Mucosa of descending colon (tissue), 3 donors: ENCODE measurements around the gene WHRN. TPM values are rescaled to one million over a fixed set of nuclear protein-coding genes. Genes with fewer than 3 reads are reported as not detected.
A peak's percentile ranks its signal among the peaks of the same experiment; 100 is the strongest.

Experiments used
- ATAC-seq: fragments of 200-7000 bp; cut with Tn5 transposase; one replicate; pipeline ENCODE4 v1.9.1; 2020; ENCODE audit warnings: mild to moderate bottlenecking, moderate library complexity
- DNase-seq, 3 donors: peaks; one replicate each; pipeline ENCODE4 v3.0.0-alpha.2; 2020
- H3K36me3 ChIP-seq: fragments of 200-600 bp; one replicate; pipeline ENCODE4 v1.8.0; 2021; ENCODE audit warnings: low read depth, mild to moderate bottlenecking
- H3K4me1 ChIP-seq: fragments of 200-600 bp; one replicate; pipeline ENCODE4 v1.8.0; 2021; ENCODE audit warnings: low read depth, mild to moderate bottlenecking
- H3K4me3 ChIP-seq: fragments of 200-600 bp; one replicate; pipeline ENCODE4 v1.8.0; 2021; ENCODE audit warnings: mild to moderate bottlenecking
- H3K9me3 ChIP-seq: fragments of 200-600 bp; one replicate; pipeline ENCODE4 v1.8.0; 2021; ENCODE audit warnings: mild to moderate bottlenecking
- intact Hi-C, 2 donors: fragments of 100-400 bp; cut with DNase I in 1 of 2; cut with micrococcal nuclease in 1 of 2; formaldehyde crosslinking; loops; one replicate each; pipeline versions ENCODE4 v1.11.0 to v1.11.1; 2022; cut with DNase I, micrococcal nuclease
- total RNA-seq, 3 donors: library from RNA; stranded (reverse); fragmentation: NEBNext Ultra II Directional in 2 of 3; extraction: Animal tissue kit (Norgen Biotek cat#: 25700) in 2 of 3; gene quantifications; one replicate each; pipeline versions ENCODE4 v1.2.1 to v1.2.4, GENCODE V29; 2021 to 2023
- TF ChIP-seq, protein P1 (sequence below): fragments of 200-600 bp; IDR thresholded peaks from one replicate; pipeline ENCODE4 v1.8.0; 2022; ENCODE audit warnings: antibody characterized with exemption, mild to moderate bottlenecking
- donor health status: DM: no; HTN: no; CAD: no; lungs with moderate emphysema.
- donor health status: DM: no; HTN: no; CAD: no.
- donor health status: DM: no; HTN: yes; CAD: no.

Gene WHRN
- total RNA-seq, 3 donors from 2014 or later: 2.8 to 19.1 (median 4.7) TPM

DNA sequence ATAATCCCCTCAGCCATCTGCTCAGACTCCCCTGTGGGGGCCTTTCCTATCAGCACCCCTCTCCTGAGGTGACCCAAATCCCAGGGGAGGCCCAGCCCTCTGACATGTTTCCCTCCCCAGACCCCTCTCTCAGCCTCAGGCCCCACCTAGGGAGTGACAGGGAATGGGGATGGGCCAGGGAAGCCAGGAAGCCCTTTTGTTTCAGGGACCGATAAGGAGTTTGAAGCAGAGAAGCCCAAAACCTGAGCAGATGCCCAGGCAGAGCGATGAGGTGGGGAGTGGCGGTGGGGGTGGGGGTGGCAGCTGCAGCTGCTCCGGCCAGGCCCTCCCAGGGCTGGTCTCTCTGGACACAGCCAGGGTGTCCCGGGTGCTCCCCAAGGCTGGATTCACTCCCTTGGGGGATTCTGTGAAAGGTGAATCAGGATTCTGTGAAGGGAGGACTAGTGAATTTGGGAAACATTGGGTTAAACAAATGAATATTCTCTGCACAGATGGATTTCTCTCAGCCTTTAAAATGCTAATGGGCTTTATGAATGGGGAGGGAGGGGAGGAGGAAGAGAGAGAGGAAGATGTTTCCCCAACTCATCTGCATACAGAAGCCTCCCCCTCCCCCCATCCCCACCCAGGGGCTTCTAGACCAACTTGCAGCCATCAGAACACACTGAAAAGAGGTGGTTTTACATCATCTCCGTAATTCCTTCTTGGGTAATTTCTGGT lies 134.9 kb downstream of the WHRN start:
- intact Hi-C loops: no loop called here
- ATAC-seq (no peak), DNase-seq (no peak)
- H3K36me3 ChIP-seq: peaks cover 8% of the 10 kb centered on the region
- H3K4me3 ChIP-seq: no peak overlapping the region
- no peaks in the 10 kb centered on the region for H3K9me3 ChIP-seq
- peaks cover 29% of the 10 kb centered on the region for H3K4me1 ChIP-seq
- TF ChIP-seq, protein P1, sequence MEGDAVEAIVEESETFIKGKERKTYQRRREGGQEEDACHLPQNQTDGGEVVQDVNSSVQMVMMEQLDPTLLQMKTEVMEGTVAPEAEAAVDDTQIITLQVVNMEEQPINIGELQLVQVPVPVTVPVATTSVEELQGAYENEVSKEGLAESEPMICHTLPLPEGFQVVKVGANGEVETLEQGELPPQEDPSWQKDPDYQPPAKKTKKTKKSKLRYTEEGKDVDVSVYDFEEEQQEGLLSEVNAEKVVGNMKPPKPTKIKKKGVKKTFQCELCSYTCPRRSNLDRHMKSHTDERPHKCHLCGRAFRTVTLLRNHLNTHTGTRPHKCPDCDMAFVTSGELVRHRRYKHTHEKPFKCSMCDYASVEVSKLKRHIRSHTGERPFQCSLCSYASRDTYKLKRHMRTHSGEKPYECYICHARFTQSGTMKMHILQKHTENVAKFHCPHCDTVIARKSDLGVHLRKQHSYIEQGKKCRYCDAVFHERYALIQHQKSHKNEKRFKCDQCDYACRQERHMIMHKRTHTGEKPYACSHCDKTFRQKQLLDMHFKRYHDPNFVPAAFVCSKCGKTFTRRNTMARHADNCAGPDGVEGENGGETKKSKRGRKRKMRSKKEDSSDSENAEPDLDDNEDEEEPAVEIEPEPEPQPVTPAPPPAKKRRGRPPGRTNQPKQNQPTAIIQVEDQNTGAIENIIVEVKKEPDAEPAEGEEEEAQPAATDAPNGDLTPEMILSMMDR: no peak

DNA sequence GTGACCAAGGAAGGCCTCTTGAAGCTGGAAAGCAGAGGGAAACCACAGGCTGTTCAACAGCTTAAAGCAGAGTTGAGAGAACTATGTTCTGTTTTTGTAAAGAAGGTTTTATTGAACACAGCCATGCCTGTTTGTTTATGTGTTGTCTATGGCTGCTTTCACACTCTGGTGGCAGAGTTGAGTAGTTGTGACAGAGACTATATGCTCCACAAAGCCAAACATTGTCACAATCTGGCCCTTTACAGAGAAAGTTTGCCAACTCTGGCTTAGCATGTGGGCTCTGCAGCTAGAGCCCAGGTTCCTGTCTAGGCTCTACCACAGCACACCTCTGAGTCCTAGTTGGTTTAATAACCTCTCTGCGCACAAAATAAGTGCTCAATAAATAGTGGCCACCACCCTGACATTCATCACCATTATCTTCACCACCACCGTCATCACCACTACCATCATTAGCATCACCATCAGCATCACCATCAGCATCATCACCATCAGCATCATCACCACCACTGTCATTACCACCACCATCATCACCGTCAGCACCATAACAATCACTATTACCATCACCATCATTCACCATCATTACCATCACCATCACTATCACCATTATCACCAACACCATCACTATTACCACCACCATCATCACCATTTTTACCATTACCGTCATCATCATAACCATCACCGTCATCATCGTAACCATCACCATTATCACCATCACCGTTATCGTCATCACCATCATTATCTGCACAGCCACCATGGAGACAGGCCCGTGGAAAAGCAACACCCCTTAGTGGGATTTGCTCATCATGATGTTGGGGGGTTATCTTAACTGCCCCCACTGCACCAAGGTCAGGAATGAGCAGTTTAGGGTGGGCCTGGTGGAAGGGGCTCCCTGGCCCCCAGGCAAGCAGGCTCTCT lies 135.8 kb downstream of the WHRN start:
- DNase-seq (no peak), ATAC-seq (no peak)
- Histone ChIP-seq H3K9me3 (no peaks in the 10 kb centered on the region), H3K4me1 (peaks cover 29% of the 10 kb centered on the region), H3K36me3 (peaks cover 8% of the 10 kb centered on the region), H3K4me3 (no peak overlapping the region)
- TF ChIP-seq, protein P1: no peak
- intact Hi-C loops: no loop called here

DNA sequence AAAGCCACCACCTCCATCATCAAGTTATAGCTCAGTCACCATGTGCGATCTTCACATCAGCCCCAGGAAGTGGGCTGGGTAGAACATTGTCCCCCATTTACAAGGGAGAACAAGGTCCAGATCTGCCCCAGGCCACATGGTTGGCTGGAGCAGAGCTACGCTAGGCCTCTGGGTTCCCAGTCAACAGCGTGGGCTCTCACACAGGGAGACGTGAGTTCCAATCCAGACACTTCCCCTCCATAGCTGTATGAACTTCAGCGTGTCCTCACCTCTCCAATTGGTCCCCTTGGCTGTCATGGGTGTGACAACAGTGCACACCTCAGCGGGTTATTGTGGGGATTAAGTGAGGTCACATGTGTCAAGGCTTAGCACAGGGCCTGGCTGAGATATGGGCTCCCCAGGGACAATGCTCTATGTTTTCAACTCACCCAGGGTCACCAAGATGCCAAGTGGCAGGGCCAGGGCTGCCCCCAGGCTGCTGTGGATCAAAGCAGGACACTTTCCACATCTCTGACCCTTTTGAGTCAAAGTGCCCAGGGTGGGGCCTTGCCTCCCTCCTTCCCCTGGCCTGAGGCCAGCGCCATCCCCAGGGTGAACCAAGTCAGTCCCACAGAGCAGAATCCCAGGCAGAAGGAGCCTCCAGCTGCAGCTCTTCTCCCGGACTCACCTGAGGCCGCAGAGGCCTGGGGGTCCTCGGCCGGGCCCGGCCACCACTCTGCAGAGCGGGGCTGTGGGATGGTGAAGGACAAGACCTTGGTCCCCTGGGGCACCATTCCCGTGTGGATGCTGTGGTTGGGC lies 137.3 kb downstream of the WHRN start:
- Histone ChIP-seq H3K4me1 (peaks cover 28% of the 10 kb centered on the region), H3K4me3 (no peak overlapping the region), H3K9me3 (no peaks in the 10 kb centered on the region), H3K36me3 (peaks cover 5% of the 10 kb centered on the region)
- DNase-seq (no peak), ATAC-seq (no peak)
- TF ChIP-seq, protein P1: no peak
- intact Hi-C loops: no loop called here

DNA sequence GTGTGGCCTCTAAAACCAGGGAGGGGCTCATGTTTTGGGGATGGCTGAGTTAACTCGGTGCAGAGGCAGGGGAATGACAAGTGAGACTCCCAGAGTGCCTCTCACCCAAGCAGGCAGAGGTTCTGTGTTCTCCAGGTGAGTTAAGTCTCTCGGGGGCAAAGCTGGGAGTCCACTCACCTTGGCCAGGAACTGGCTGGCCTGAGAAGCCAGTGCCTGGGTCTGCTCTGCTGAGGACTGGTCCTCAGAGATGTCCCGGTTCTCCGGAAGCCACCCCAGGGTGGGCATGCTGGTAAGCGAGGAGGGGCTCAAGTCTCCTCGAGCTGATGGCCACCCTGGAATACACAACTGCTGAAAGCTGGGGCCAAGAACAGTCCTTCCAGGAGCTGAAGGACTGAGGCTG lies 137.9 kb downstream of the WHRN start:
- ATAC-seq (no peak), DNase-seq (no peak)
- TF ChIP-seq, protein P1: no peak
- no peaks in the 10 kb centered on the region for H3K9me3 ChIP-seq
- peaks cover 26% of the 10 kb centered on the region for H3K4me1 ChIP-seq
- peaks cover 5% of the 10 kb centered on the region for H3K36me3 ChIP-seq
- H3K4me3 ChIP-seq: no peak overlapping the region
- intact Hi-C loops: no loop called here

DNA sequence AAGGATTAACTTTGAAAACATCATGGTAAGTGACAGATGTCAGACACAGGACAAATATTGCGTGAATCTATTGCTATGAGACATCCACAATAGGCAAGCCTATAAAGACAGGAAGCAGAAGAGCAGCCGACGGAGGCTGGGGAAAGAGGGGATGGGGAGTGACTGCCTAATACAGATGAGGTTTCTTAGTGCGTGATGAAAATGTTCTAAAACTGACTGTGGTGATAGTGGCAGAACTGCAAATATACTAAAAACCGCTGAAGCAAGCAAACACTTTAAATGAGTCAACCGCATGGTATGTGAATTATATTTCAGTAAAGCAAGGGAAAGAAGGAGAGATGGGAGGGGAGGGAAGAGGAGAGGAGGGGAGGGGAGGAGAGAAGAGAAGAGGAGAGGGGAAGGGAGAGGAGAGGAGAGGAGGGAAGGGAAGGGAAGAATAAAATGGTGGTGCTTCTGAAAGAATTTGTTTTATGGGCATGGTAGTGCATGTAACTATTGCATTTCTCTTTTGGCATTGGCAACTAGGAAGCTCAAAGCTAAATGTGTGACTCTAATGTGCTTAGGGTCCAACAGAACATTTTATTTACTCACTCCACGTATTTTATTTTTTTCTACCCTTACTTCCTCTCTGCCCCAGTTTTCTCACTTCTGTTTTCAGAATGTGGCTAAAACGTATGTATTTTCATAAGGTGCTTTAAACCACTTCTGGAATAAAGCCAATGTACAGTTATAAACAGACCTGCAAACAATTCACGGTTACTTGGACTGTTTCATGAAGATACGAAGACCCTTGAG lies 138.7 kb downstream of the WHRN start:
- Histone ChIP-seq H3K9me3 (no peaks in the 10 kb centered on the region), H3K4me1 (peaks cover 26% of the 10 kb centered on the region), H3K36me3 (peaks cover 8% of the 10 kb centered on the region), H3K4me3 (no peak overlapping the region)
- TF ChIP-seq, protein P1: no peak
- ATAC-seq: peak; percentile 60
- DNase-seq: no peak
- intact Hi-C loops: no loop called here
